ENCODE measurements around the gene AGO4.

DNA sequence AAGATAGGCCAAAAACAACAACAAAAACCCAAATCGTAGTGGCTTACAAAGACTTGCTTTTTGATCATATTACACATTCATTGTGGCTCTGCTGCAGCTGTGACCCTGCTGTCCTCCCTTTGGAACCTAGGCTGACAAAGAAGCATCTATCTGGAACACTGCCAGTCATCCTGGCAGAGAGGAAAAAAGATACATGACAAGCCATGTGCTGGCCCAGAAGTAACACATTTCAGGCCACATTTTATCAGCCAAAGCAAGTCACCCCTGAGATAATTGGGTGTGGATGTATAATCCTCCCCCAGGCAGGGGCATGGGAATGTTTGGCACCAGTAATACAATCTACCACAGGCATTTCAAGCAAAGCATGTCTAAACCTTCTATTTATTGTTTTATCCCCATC, 38.0 kb downstream of the AGO4 start:
- TF ChIP-seq CTCF (IDR thresholded peaks at IDR 0.05) (no peak), POLR2AphosphoS5 (IDR thresholded peaks at IDR 0.05) (no peak)
